ENCODE data around the gene RNU6-7. TPM values are rescaled to one million over a fixed set of nuclear protein-coding genes. Genes with fewer than 3 reads are reported as not detected.

Gene RNU6-7
- total RNA-seq, 1 experiment from 2014 or later: not detected

- DNase-seq (ENCODE audit: low spot score) (no peak), ATAC-seq (no peak)
- POLR2A ChIA-PET: no interaction called here
- Mint-ChIP-seq H3K27me3 (ENCODE audit: low read depth) (peaks cover 7% of the 10 kb centered on the region), H3K4me3 (no peak overlapping the region), H3K4me1 (peaks cover 17% of the 10 kb centered on the region), H3K9me3 (no peaks in the 10 kb centered on the region), H3K27ac (no peak overlapping the region), H3K36me3 (no peaks in the 10 kb centered on the region)
- CTCF ChIA-PET: interaction anchor here (1.2 kb wide), 1 partner anchor 24 kb away, joined by 4 read pairs; no protein-coding TSS in a partner anchor
- TF ChIP-seq ATF6 (CRISPR knock-in tag; IDR thresholded peaks at IDR 0.05) (no peak), NFATC4 (CRISPR knock-in tag; IDR thresholded peaks at IDR 0.05) (no peak), SMAD3 (CRISPR knock-in tag; IDR thresholded peaks at IDR 0.05; ENCODE audit: borderline replicate concordance) (no peak), OVOL2 (CRISPR knock-in tag; IDR thresholded peaks at IDR 0.05; ENCODE audit: borderline replicate concordance) (no peak), ZNF416 (CRISPR knock-in tag; IDR thresholded peaks at IDR 0.05) (no peak), CREB1 (CRISPR knock-in tag; IDR thresholded peaks at IDR 0.05) (no peak), AR (CRISPR knock-in tag; IDR thresholded peaks at IDR 0.05) (no peak), ZMAT4 (CRISPR knock-in tag; IDR thresholded peaks at IDR 0.05) (no peak), TEAD4 (CRISPR knock-in tag; IDR thresholded peaks at IDR 0.05) (no peak), ELF4 (CRISPR knock-in tag; IDR thresholded peaks at IDR 0.05; ENCODE audit: low read depth) (no peak), ARID4B (CRISPR knock-in tag; IDR thresholded peaks at IDR 0.05; ENCODE audit: borderline replicate concordance) (no peak), ZSCAN18 (CRISPR knock-in tag; IDR thresholded peaks at IDR 0.05) (no peak)
- TF ChIP-seq, protein P1, sequence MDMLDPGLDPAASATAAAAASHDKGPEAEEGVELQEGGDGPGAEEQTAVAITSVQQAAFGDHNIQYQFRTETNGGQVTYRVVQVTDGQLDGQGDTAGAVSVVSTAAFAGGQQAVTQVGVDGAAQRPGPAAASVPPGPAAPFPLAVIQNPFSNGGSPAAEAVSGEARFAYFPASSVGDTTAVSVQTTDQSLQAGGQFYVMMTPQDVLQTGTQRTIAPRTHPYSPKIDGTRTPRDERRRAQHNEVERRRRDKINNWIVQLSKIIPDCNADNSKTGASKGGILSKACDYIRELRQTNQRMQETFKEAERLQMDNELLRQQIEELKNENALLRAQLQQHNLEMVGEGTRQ (CRISPR knock-in tag; IDR thresholded peaks at IDR 0.05): no peak
- TF ChIP-seq, protein P2, sequence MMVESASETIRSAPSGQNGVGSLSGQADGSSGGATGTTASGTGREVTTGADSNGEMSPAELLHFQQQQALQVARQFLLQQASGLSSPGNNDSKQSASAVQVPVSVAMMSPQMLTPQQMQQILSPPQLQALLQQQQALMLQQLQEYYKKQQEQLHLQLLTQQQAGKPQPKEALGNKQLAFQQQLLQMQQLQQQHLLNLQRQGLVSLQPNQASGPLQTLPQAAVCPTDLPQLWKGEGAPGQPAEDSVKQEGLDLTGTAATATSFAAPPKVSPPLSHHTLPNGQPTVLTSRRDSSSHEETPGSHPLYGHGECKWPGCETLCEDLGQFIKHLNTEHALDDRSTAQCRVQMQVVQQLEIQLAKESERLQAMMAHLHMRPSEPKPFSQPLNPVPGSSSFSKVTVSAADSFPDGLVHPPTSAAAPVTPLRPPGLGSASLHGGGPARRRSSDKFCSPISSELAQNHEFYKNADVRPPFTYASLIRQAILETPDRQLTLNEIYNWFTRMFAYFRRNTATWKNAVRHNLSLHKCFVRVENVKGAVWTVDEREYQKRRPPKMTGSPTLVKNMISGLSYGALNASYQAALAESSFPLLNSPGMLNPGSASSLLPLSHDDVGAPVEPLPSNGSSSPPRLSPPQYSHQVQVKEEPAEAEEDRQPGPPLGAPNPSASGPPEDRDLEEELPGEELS (CRISPR knock-in tag; IDR thresholded peaks at IDR 0.05): no peak
- TF ChIP-seq, protein P3, sequence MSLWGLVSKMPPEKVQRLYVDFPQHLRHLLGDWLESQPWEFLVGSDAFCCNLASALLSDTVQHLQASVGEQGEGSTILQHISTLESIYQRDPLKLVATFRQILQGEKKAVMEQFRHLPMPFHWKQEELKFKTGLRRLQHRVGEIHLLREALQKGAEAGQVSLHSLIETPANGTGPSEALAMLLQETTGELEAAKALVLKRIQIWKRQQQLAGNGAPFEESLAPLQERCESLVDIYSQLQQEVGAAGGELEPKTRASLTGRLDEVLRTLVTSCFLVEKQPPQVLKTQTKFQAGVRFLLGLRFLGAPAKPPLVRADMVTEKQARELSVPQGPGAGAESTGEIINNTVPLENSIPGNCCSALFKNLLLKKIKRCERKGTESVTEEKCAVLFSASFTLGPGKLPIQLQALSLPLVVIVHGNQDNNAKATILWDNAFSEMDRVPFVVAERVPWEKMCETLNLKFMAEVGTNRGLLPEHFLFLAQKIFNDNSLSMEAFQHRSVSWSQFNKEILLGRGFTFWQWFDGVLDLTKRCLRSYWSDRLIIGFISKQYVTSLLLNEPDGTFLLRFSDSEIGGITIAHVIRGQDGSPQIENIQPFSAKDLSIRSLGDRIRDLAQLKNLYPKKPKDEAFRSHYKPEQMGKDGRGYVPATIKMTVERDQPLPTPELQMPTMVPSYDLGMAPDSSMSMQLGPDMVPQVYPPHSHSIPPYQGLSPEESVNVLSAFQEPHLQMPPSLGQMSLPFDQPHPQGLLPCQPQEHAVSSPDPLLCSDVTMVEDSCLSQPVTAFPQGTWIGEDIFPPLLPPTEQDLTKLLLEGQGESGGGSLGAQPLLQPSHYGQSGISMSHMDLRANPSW (CRISPR knock-in tag; conservative IDR thresholded peaks at IDR 0.05; ENCODE audit: low read depth): no peak
- TF ChIP-seq, protein P4, sequence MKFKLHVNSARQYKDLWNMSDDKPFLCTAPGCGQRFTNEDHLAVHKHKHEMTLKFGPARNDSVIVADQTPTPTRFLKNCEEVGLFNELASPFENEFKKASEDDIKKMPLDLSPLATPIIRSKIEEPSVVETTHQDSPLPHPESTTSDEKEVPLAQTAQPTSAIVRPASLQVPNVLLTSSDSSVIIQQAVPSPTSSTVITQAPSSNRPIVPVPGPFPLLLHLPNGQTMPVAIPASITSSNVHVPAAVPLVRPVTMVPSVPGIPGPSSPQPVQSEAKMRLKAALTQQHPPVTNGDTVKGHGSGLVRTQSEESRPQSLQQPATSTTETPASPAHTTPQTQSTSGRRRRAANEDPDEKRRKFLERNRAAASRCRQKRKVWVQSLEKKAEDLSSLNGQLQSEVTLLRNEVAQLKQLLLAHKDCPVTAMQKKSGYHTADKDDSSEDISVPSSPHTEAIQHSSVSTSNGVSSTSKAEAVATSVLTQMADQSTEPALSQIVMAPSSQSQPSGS (CRISPR knock-in tag; IDR thresholded peaks at IDR 0.05; ENCODE audit: borderline replicate concordance, low read depth): no peak
Observed at GRCh38 chr14:32208490-32208889, 6.6 kb downstream of the RNU6-7 start.
